Mucosa of descending colon (tissue), 3 donors: ENCODE data around the gene TRMT10A. TPM values are rescaled to one million over a fixed set of nuclear protein-coding genes. Genes with fewer than 3 reads are reported as not detected.

Source experiments
- ATAC-seq: fragments of 200-7000 bp; cut with Tn5 transposase; one replicate; pipeline ENCODE4 v1.9.1; 2020; ENCODE audit warnings: mild to moderate bottlenecking, moderate library complexity
- DNase-seq, 3 donors: peaks; one replicate each; pipeline ENCODE4 v3.0.0-alpha.2; 2020
- H3K36me3 ChIP-seq: fragments of 200-600 bp; one replicate; pipeline ENCODE4 v1.8.0; 2021; ENCODE audit warnings: low read depth, mild to moderate bottlenecking
- H3K4me1 ChIP-seq: fragments of 200-600 bp; one replicate; pipeline ENCODE4 v1.8.0; 2021; ENCODE audit warnings: low read depth, mild to moderate bottlenecking
- H3K4me3 ChIP-seq: fragments of 200-600 bp; one replicate; pipeline ENCODE4 v1.8.0; 2021; ENCODE audit warnings: mild to moderate bottlenecking
- H3K9me3 ChIP-seq: fragments of 200-600 bp; one replicate; pipeline ENCODE4 v1.8.0; 2021; ENCODE audit warnings: mild to moderate bottlenecking
- CTCF ChIP-seq: fragments of 200-600 bp; IDR thresholded peaks from one replicate; pipeline ENCODE4 v1.8.0; 2022; ENCODE audit warnings: antibody characterized with exemption, mild to moderate bottlenecking
- intact Hi-C, 2 donors: fragments of 100-400 bp; cut with DNase I in 1 of 2; cut with micrococcal nuclease in 1 of 2; formaldehyde crosslinking; loops; one replicate each; pipeline versions ENCODE4 v1.11.0 to v1.11.1; 2022; cut with DNase I, micrococcal nuclease
- long read RNA-seq, 2 donors: library from polyadenylated mRNA; unstranded; transcript quantifications; one replicate each; pipeline ENCODE4 v2.0.0, GENCODE V29; 2019 to 2021
- total RNA-seq, 3 donors: library from RNA; stranded (reverse); fragmentation: NEBNext Ultra II Directional in 2 of 3; extraction: Animal tissue kit (Norgen Biotek cat#: 25700) in 2 of 3; gene quantifications; one replicate each; pipeline versions ENCODE4 v1.2.1 to v1.2.4, GENCODE V29; 2021 to 2023
- donor health status: DM: no; HTN: no; CAD: no; lungs with moderate emphysema.
- donor health status: DM: no; HTN: no; CAD: no.
- donor health status: DM: no; HTN: yes; CAD: no.

Gene TRMT10A
- total RNA-seq = 1 to 10 TPM; 4.6 to 9.1 (median 7.7) TPM
- long read RNA-seq, donor 1, transcript TRMT10A-202 (8 exons, 1,638 nt) = major isoform, 5 of 7 reads
- long read RNA-seq, donor 1, partial matches to known transcripts = 1 of 7 reads
- long read RNA-seq, donor 1, other reads (novel, unspliced or antisense) = 0 of 7 reads
- long read RNA-seq, donor 2, partial matches to known transcripts = 1 of 4 reads
- long read RNA-seq, donor 2, other reads (novel, unspliced or antisense) = 1 of 4 reads

GRCh38 chr4:99563310-99564186, at the start of gene TRMT10A:
TSS of gene TRMT10A (minus strand) at chr4:99564039. CDS start at chr4:99559338, 4,701 bp downstream.
- Histone ChIP-seq H3K9me3 (no peaks in the 10 kb centered on the region), H3K4me1 (no peaks in the 10 kb centered on the region), H3K4me3 (peak within 1 kb of the TSS; percentile 33), H3K36me3 (no peaks in the 10 kb centered on the region)
- TF ChIP-seq CTCF = peak; percentile 26
- peak; percentile 96 to 99 (median 98) for DNase-seq
- ATAC-seq = peak; percentile 98
- intact Hi-C loops = loop anchor here in 1 of 2 donors (5.0 kb wide), 2 partner anchors 244 to 384 kb away; partner anchors contain the start of gene DNAJB14

GRCh38 chr4:99612704-99613103, 48.9 kb upstream of the TRMT10A start:
- ATAC-seq (no peak), DNase-seq (no peak)
- H3K4me1 ChIP-seq = no peaks in the 10 kb centered on the region
- TF ChIP-seq CTCF = no peak
- H3K36me3 ChIP-seq = no peaks in the 10 kb centered on the region
- intact Hi-C loops = no loop called here
- H3K4me3 ChIP-seq = no peak overlapping the region
- no peaks in the 10 kb centered on the region for H3K9me3 ChIP-seq

GRCh38 chr4:99612281-99612680, 48.4 kb upstream of the TRMT10A start:
- H3K9me3 ChIP-seq = no peaks in the 10 kb centered on the region
- H3K4me1 ChIP-seq = no peaks in the 10 kb centered on the region
- TF ChIP-seq CTCF = no peak
- H3K36me3 ChIP-seq = no peaks in the 10 kb centered on the region
- H3K4me3 ChIP-seq = no peak overlapping the region
- intact Hi-C loops = no loop called here
- DNase-seq (no peak), ATAC-seq (no peak)

GRCh38 chr4:99610605-99611175, 46.9 kb upstream of the TRMT10A start:
- ATAC-seq = no peak
- intact Hi-C loops = no loop called here
- no peak for TF ChIP-seq CTCF
- no peak overlapping the region for H3K4me3 ChIP-seq
- no peaks in the 10 kb centered on the region for H3K36me3 ChIP-seq
- no peaks in the 10 kb centered on the region for H3K4me1 ChIP-seq
- DNase-seq = no peak
- H3K9me3 ChIP-seq = no peaks in the 10 kb centered on the region

GRCh38 chr4:99608417-99608816, 44.6 kb upstream of the TRMT10A start:
- DNase-seq (no peak), ATAC-seq (no peak)
- H3K36me3 ChIP-seq = no peaks in the 10 kb centered on the region
- TF ChIP-seq CTCF = no peak
- no peaks in the 10 kb centered on the region for H3K9me3 ChIP-seq
- H3K4me1 ChIP-seq = no peaks in the 10 kb centered on the region
- no peak overlapping the region for H3K4me3 ChIP-seq
- intact Hi-C loops = no loop called here
